ENCODE results near the gene BUD31. TPM values are rescaled to one million over a fixed set of nuclear protein-coding genes. Genes with fewer than 3 reads are reported as not detected.
A peak's percentile ranks its signal among the peaks of the same experiment; 100 is the strongest.
"Not testable (repeated sequence)": the region's sequence is repeated elsewhere in the genome, so short reads cannot be mapped to it uniquely, and the experiment has no call there.

Gene BUD31
- total RNA-seq, 1 donor from 2014 or later: 93.7 TPM

DNA sequence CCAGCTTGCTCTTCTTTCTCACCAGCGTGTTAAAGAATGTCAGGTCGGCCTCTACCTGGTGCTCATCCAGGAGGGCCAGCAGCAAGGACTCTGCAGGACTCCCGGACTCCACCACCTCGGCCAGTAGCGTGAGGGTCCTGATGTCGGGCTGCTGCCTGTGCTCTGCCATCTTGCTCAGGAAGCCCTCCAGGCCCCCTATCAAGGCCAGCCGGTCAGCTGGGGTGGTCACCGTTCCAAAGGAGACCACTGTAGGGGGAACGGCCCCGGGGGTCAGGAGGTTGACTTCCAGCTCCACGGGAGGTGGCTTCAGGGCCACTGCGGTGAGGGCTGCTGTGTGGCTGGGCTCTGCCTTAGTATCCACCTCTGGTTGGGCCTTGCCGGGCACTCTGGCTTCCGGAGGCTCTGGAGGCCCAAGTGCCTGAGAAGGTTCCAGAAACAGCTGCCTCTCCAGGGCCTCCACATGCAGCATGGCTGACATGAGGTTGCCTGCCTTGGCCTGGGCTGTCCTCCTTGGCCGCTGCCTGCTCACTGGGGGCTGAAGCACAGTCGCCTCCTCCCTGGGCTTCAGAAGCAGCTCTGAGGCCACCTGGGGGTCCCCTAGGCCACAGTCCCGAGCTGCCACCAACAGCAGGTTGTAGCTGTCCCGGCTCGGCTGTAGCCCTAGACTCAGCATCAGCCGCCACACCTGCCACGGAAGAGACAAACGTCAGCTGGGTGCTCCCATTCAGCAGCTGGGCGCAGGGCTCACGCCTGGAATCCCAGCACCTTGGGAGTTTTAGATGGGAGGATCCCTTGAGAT lies 16.4 kb downstream of the BUD31 start:
- ChIA-PET CTCF (no interaction called here), POLR2A (interaction anchor here (0.6 kb wide), 1 partner anchor 9 kb away, joined by 7 read pairs; no protein-coding TSS in a partner anchor)
- intact Hi-C loops (cut with micrococcal nuclease): no loop called here
- Mint-ChIP-seq H3K27me3 (no peaks in the 10 kb centered on the region), H3K36me3 (ENCODE audit: low read depth) (peaks cover 64% of the 10 kb centered on the region), H3K9me3 (no peaks in the 10 kb centered on the region), H3K4me1 (no peaks in the 10 kb centered on the region), H3K4me3 (no peak overlapping the region), H3K27ac (peak overlapping the region; percentile 53)
- DNase-seq (no peak), ATAC-seq (ENCODE audit: low read depth) (no peak)
- TF ChIP-seq, protein P1, sequence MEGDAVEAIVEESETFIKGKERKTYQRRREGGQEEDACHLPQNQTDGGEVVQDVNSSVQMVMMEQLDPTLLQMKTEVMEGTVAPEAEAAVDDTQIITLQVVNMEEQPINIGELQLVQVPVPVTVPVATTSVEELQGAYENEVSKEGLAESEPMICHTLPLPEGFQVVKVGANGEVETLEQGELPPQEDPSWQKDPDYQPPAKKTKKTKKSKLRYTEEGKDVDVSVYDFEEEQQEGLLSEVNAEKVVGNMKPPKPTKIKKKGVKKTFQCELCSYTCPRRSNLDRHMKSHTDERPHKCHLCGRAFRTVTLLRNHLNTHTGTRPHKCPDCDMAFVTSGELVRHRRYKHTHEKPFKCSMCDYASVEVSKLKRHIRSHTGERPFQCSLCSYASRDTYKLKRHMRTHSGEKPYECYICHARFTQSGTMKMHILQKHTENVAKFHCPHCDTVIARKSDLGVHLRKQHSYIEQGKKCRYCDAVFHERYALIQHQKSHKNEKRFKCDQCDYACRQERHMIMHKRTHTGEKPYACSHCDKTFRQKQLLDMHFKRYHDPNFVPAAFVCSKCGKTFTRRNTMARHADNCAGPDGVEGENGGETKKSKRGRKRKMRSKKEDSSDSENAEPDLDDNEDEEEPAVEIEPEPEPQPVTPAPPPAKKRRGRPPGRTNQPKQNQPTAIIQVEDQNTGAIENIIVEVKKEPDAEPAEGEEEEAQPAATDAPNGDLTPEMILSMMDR (IDR thresholded peaks at IDR 0.05): no peak

DNA sequence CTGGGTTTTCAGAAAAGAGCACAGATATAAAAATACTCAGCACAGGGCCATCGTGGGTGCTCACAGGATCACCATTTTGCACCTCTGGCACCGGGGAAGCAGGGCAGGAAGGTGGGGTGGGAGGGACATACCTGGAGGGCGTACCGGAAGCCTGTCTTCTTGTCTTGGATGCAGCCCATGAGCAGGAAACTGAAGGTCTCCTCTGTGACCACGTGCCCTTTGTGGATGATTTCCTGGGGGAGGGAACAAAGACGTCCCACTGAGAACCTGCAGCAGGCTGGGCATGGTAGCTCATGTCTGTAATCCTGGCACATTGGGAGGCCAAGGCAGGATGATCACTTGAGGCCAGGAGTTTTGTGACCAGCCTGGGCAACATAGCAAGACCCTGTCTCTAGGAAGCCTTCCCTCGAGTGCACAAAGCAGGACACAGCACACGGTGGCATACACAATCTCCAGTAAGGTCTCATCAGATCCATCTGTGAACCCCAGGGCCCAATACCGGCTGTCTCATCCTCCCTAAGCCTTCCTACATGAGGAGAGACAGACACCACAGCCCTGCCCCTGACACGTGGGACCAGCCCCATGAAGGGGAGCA lies 20.3 kb downstream of the BUD31 start:
- peaks cover 57% of the 10 kb centered on the region for H3K36me3 Mint-ChIP-seq (ENCODE audit: low read depth)
- H3K27ac Mint-ChIP-seq: no peak overlapping the region
- no peak overlapping the region for H3K4me3 Mint-ChIP-seq
- no peaks in the 10 kb centered on the region for H3K4me1 Mint-ChIP-seq
- ATAC-seq (ENCODE audit: low read depth): no peak
- intact Hi-C loops (cut with micrococcal nuclease): no loop called here
- no peaks in the 10 kb centered on the region for H3K9me3 Mint-ChIP-seq
- POLR2A ChIA-PET: interaction anchor here (0.6 to 0.7 kb wide), 2 partner anchors 51 to 1116 kb away, joined by 3 to 5 read pairs; no protein-coding TSS in a partner anchor
- no peak for DNase-seq
- H3K27me3 Mint-ChIP-seq: no peaks in the 10 kb centered on the region
- TF ChIP-seq, protein P1 (IDR thresholded peaks at IDR 0.05): no peak
- CTCF ChIA-PET: no interaction called here

DNA sequence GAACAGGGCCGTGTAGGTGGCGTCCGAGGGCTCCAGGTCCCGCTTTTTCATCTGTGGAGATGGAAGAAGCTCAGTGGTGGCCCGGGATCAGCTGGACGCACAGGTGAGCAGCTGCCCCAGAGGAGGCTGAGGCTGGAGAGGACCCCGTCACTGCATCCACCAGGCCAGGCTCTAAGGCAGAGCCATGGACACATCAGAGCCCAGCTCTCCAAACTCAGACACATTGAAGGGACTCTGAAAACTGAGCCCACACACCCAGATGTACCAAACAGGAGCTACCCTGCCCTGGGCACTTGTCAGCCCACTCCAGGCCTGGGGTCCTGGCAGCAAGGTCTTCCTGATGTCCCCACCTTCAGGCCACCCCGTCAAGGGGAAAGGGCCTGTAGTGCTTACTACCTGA lies 21.0 kb downstream of the BUD31 start:
- H3K36me3 Mint-ChIP-seq (ENCODE audit: low read depth): peaks cover 56% of the 10 kb centered on the region
- ChIA-PET CTCF (no interaction called here), POLR2A (interaction anchor here (0.6 kb wide), 1 partner anchor 51 kb away, joined by 5 read pairs; no protein-coding TSS in a partner anchor)
- no peaks in the 10 kb centered on the region for H3K9me3 Mint-ChIP-seq
- no peak overlapping the region for H3K4me3 Mint-ChIP-seq
- TF ChIP-seq, protein P1 (IDR thresholded peaks at IDR 0.05): no peak
- ATAC-seq (ENCODE audit: low read depth): no peak
- H3K27me3 Mint-ChIP-seq: no peaks in the 10 kb centered on the region
- no peak for DNase-seq
- intact Hi-C loops (cut with micrococcal nuclease): no loop called here
- H3K4me1 Mint-ChIP-seq: no peaks in the 10 kb centered on the region
- no peak overlapping the region for H3K27ac Mint-ChIP-seq

DNA sequence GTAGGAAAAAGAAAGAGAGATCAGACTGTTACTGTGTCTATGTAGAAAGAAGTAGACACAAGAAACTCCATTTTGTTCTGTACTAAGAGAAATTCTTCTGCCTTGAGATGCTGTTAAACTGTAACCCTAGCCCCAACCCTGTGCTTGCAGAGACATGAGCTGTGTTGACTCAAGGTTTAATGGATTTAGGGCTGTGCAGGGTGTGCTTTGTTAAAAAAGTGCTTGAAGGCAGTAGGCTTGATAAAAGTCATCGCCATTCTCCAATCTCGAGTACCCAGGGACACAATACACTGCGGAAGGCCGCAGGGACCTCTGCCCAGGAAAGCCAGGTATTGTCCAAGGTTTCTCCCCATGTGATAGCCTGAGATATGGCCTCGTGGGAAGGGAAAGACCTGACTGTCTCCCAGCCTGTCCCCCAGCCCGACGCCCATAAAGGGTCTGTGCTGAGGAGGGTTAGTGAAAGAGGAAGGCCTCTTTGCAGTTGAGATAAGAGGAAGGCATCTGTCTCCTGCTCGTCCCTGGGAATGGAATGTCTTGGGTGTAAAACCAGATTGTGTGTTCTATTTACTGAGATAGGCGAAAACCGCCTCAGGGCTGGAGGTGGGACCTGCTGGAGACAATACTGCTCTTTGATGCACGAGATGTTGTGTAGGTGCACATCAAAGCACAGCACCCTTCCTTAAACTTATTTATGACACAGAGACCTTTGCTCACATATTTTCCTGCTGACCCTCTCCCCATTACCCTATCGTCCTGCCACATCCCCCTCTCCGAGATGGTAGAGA lies 23.2 kb downstream of the BUD31 start:
- DNase-seq; CTCF ChIA-PET; intact Hi-C loops (cut with micrococcal nuclease); H3K4me3 Mint-ChIP-seq; ATAC-seq (ENCODE audit: low read depth); H3K27me3 Mint-ChIP-seq; H3K27ac Mint-ChIP-seq; H3K9me3 Mint-ChIP-seq; H3K4me1 Mint-ChIP-seq: not testable (repeated sequence)
- H3K36me3 Mint-ChIP-seq (ENCODE audit: low read depth): peaks cover 52% of the 10 kb centered on the region
- POLR2A ChIA-PET: interaction anchor here (0.5 kb wide), 1 partner anchor 116 kb away, joined by 3 read pairs; no protein-coding TSS in a partner anchor

DNA sequence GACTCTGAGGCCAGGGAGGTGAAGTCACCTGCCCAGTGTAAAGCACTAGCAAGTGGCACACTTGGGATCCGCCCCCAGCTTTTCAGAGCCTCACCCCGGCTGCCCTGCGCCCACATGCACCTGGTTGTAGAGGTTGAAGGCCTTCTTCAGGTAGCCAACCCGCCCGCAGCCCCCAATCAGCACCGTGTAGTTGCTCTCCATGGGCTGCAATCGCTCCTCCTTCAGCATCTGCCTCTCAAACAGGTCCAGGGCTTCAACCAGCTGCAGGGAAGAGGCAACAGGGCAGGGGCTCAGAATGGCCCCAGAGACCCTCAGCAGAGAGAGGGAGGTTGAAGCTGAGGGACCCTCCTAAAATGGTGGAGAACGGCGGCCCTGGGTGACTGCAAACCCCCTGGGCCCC lies 24.4 kb downstream of the BUD31 start:
- H3K4me1 Mint-ChIP-seq: peaks cover 2% of the 10 kb centered on the region
- H3K4me3 Mint-ChIP-seq: no peak overlapping the region
- H3K27ac Mint-ChIP-seq: no peak overlapping the region
- TF ChIP-seq, protein P1 (IDR thresholded peaks at IDR 0.05): no peak
- DNase-seq (no peak), ATAC-seq (ENCODE audit: low read depth) (no peak)
- no peaks in the 10 kb centered on the region for H3K9me3 Mint-ChIP-seq
- POLR2A ChIA-PET: interaction anchor here (0.7 to 1.1 kb wide), 2 partner anchors 9 to 25 kb away, joined by 3 to 10 read pairs; partner anchors contain the start of genes BUD31 and PDAP1
- H3K27me3 Mint-ChIP-seq: no peaks in the 10 kb centered on the region
- CTCF ChIA-PET: no interaction called here
- intact Hi-C loops (cut with micrococcal nuclease): no loop called here
- peaks cover 49% of the 10 kb centered on the region for H3K36me3 Mint-ChIP-seq (ENCODE audit: low read depth)
